Lower leg skin (tissue), 3 donors: ENCODE data around the gene JPH3.

Experiments used
- CTCF ChIP-seq, 3 donors: fragments of 450-650 bp; IDR thresholded peaks; one replicate each; pipeline ENCODE4 v1.5.1; 2016; ENCODE audit warnings: antibody characterized with exemption in 3 of 3, mild to moderate bottlenecking in 3 of 3, moderate library complexity in 2 of 3
- POLR2A ChIP-seq, 2 donors: fragments of 450-650 bp; IDR thresholded peaks; one replicate each; pipeline ENCODE4 v1.6.1; 2016 to 2017; ENCODE audit warnings: antibody characterized with exemption in 2 of 2, mild to moderate bottlenecking in 1 of 2, moderate library complexity in 1 of 2

GRCh38 chr16:87607223-87607622 is 4.9 kb downstream of the JPH3 start:
- TF ChIP-seq POLR2A (IDR thresholded peaks at IDR 0.05) (no peak), CTCF (IDR thresholded peaks at IDR 0.05) (no peak)
